ENCODE results near the gene LPP.

GRCh38 chr3:188779281-188779980, 625.5 kb downstream of the LPP start:
- TF ChIP-seq POLR2G (IDR thresholded peaks at IDR 0.05; ENCODE audit: low read depth, low read length) (no peak), BMI1 (IDR thresholded peaks at IDR 0.05; ENCODE audit: low read length) (no peak), POLR2A (conservative IDR thresholded peaks at IDR 0.05) (no peak), GTF2F1 (IDR thresholded peaks at IDR 0.05; ENCODE audit: low read depth, low read length) (no peak)
- TF ChIP-seq, protein P1, sequence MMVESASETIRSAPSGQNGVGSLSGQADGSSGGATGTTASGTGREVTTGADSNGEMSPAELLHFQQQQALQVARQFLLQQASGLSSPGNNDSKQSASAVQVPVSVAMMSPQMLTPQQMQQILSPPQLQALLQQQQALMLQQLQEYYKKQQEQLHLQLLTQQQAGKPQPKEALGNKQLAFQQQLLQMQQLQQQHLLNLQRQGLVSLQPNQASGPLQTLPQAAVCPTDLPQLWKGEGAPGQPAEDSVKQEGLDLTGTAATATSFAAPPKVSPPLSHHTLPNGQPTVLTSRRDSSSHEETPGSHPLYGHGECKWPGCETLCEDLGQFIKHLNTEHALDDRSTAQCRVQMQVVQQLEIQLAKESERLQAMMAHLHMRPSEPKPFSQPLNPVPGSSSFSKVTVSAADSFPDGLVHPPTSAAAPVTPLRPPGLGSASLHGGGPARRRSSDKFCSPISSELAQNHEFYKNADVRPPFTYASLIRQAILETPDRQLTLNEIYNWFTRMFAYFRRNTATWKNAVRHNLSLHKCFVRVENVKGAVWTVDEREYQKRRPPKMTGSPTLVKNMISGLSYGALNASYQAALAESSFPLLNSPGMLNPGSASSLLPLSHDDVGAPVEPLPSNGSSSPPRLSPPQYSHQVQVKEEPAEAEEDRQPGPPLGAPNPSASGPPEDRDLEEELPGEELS (CRISPR knock-in tag; IDR thresholded peaks at IDR 0.05; ENCODE audit: borderline replicate concordance), result no peak

Data from K562 (cell line).